HepG2 (cell line): Measurements from ENCODE around the gene GZMH. TPM values are rescaled to one million over a fixed set of nuclear protein-coding genes. Genes with fewer than 3 reads are reported as not detected.

Experiments used
- ATAC-seq: fragments of 200-7000 bp; cut with Tn5 transposase; 3 replicates; pipeline ENCODE4 v1.9.1; 2020; ENCODE audit warnings: mild to moderate bottlenecking, moderate library complexity
- BruUV-seq: library from RNA; stranded (reverse); fragments of 400-500 nt; replicated peaks from 2 replicates; lab custom pipeline; 2021; lab: Mats Ljungman, UMichigan
- CTCF ChIA-PET: fragments of 300-600 bp; formaldehyde crosslinking; extraction: SDS; loops from one replicate; lab custom pipeline; 2021; ENCODE audit warnings: low total read pairs, inconsistent platforms, low intra/inter-chr PET ratio; lab: Yijun Ruan, JAX
- POLR2A ChIA-PET: fragments of 350-600 bp; sonication (Branson Sonifier 250); formaldehyde crosslinking; loops from one replicate; lab custom pipeline; 2020; ENCODE audit warnings: antibody characterized with exemption, inconsistent platforms; lab: Yijun Ruan, JAX
- DNase-seq: peaks from one replicate; pipeline ENCODE4 v3.0.0-alpha.2; 2015; ENCODE audit warnings: low spot score
- FAIRE-seq: peaks from 3 replicates; lab custom pipeline; 2011; peaks lifted over from hg19 to GRCh38; lab: Jason Lieb, UNC
- H2AFZ ChIP-seq: one replicate; pipeline ENCODE4 v1.6.1; 2011; ENCODE audit warnings: low read length, inconsistent platforms
- H3K27ac ChIP-seq: fragments of 300-600 bp; 3 replicates; pipeline ENCODE4 v1.8.0; 2011; ENCODE audit warnings: mixed run types, mild to moderate bottlenecking, mixed read lengths, low read length, inconsistent platforms; ENCODE audit not compliant: insufficient read depth; ENCODE audit errors: extremely low read length
- H3K27me3 ChIP-seq, 2 experiments: fragments of 200-600 bp in 1 of 2; 2 replicates in 1 of 2; 3 replicates in 1 of 2; pipeline versions ENCODE4 v1.6.0 to v1.8.0; 2011; ENCODE audit warnings: low read length in 2 of 2, mild to moderate bottlenecking in 2 of 2, moderate library complexity in 2 of 2, inconsistent platforms in 1 of 2; ENCODE audit not compliant: insufficient read depth in 2 of 2, control insufficient read depth in 1 of 2
- H3K36me3 ChIP-seq, 2 experiments: fragments of 200-600 bp in 1 of 2; replicated peaks in 1 of 2; 2 replicates in 1 of 2; 3 replicates in 1 of 2; pipeline versions ENCODE4 v1.5.1 to v1.8.0; 2011; ENCODE audit warnings: low read length in 2 of 2, inconsistent platforms in 1 of 2; ENCODE audit not compliant: insufficient read depth in 2 of 2, control insufficient read depth in 1 of 2
- H3K4me1 ChIP-seq: 2 replicates; pipeline ENCODE4 v1.5.1; 2012; ENCODE audit warnings: low read length, inconsistent platforms; ENCODE audit not compliant: insufficient read depth
- H3K4me2 ChIP-seq: 2 replicates; pipeline ENCODE4 v1.6.0; 2011; ENCODE audit warnings: low read depth, low read length, inconsistent platforms
- H3K4me3 ChIP-seq, 3 experiments: fragments of 200-600 bp in 1 of 3; sonication (generic), shearing (Covaris generic) in 1 of 3; replicated peaks in 1 of 3; 2 replicates each; pipeline ENCODE4 v1.5.1; 2011 to 2016; ENCODE audit warnings: low read length in 3 of 3, inconsistent platforms in 2 of 3, low read depth in 2 of 3, mild to moderate bottlenecking in 2 of 3, control low read depth in 1 of 3, mixed read lengths in 1 of 3; ENCODE audit not compliant: insufficient read depth in 1 of 3
- H3K79me2 ChIP-seq: one replicate; pipeline ENCODE4 v1.6.1; 2011; ENCODE audit warnings: low read length, inconsistent platforms; ENCODE audit not compliant: insufficient read depth
- H3K9ac ChIP-seq: 2 replicates; pipeline ENCODE4 v1.6.0; 2011; ENCODE audit warnings: mild to moderate bottlenecking, low read depth, low read length, inconsistent platforms; ENCODE audit not compliant: insufficient read depth
- H3K9me3 ChIP-seq: 2 replicates; pipeline ENCODE4 v1.5.1; 2012; ENCODE audit warnings: mild to moderate bottlenecking, low read length
- H4K20me1 ChIP-seq: 2 replicates; pipeline ENCODE4 v1.6.0; 2011; ENCODE audit warnings: inconsistent platforms, mild to moderate bottlenecking, low read length, moderate library complexity; ENCODE audit not compliant: insufficient read depth
- AGO2 ChIP-seq: fragments of 200-400 bp; formaldehyde crosslinking; optimal IDR thresholded peaks from 2 replicates; pipeline ENCODE3; 2017; ENCODE audit warnings: mild to moderate bottlenecking, low read depth, low read length, moderate library complexity
- KMT2B ChIP-seq: IDR thresholded peaks from 2 replicates; pipeline ENCODE4 v1.6.1; 2016; ENCODE audit warnings: missing genetic modification reagents, missing compliant biosample characterization
- MAFF ChIP-seq: IDR thresholded peaks from 2 replicates; pipeline ENCODE4 v1.6.1; 2011; ENCODE audit warnings: low read depth, low read length, improper control_type of control experiment
- MAFK ChIP-seq, 2 experiments: IDR thresholded peaks in 1 of 2; conservative IDR thresholded peaks in 1 of 2; 2 replicates each; pipeline ENCODE4 v1.6.1; 2011; ENCODE audit warnings: improper control_type of control experiment in 2 of 2, low read length in 2 of 2
- NAIF1 ChIP-seq: sonication (generic); formaldehyde crosslinking; IDR thresholded peaks from 2 replicates; pipeline ENCODE4 v1.5.0; 2020; ENCODE audit warnings: mild to moderate bottlenecking, missing genetic modification reagents, borderline replicate concordance
- RXRB ChIP-seq: IDR thresholded peaks from 2 replicates; pipeline ENCODE4 v1.6.1; 2016; ENCODE audit warnings: borderline replicate concordance, missing genetic modification reagents, missing compliant biosample characterization
- TBX2 ChIP-seq: sonication (generic); formaldehyde crosslinking; IDR thresholded peaks from 2 replicates; pipeline ENCODE4 v1.5.0; 2020; ENCODE audit warnings: missing genetic modification reagents, mild to moderate bottlenecking, borderline replicate concordance
- ZNF331 ChIP-seq: sonication (generic); formaldehyde crosslinking; IDR thresholded peaks from 2 replicates; pipeline ENCODE4 v1.4.0; 2020; ENCODE audit warnings: missing genetic modification reagents
- ZNF546 ChIP-seq: sonication (generic); formaldehyde crosslinking; conservative IDR thresholded peaks from 2 replicates; pipeline ENCODE4 v1.8.1; 2023; ENCODE audit warnings: mild to moderate bottlenecking, missing genetic modification reagents
- WGBS: methylation state at CpG from one replicate; pipeline ENCODE4 v1.1.6; 2017; ENCODE audit warnings: low lambda C conversion rate; 5-methylcytosine and 5-hydroxymethylcytosine counted together
- in situ Hi-C: cut with HindIII; loops from 2 replicates; pipeline ENCODE4 v1.10.0; 2017; ENCODE audit warnings: low pct_unique_long_range_greater_than_20kb; ENCODE audit not compliant: extremely low pct_ligation_motif_present
- intact Hi-C: fragments of 100-400 bp; cut with micrococcal nuclease; formaldehyde crosslinking; loops from one replicate; pipeline ENCODE4 v1.10.0; 2022; ENCODE audit not compliant: unreplicated experiment
- polyA plus RNA-seq, 8 experiments: library from polyadenylated mRNA; depleted of rRNA in 3 of 8; stranded (reverse) in 7 of 8; unstranded in 1 of 8; fragments of >200 nt; fragmentation: Illumina TruSeq in 4 of 8; extraction: Trizol in 4 of 8; gene quantifications; 2 replicates each; pipeline versions ENCODE4 v1.2.1 to v1.2.3, GENCODE V29; 2011 to 2016; ENCODE audit warnings: low read depth in 4 of 8, missing spikeins in 1 of 8, mixed read lengths in 1 of 8; ENCODE audit not compliant: insufficient read depth in 1 of 8
- total RNA-seq, 5 experiments: library from RNA; depleted of rRNA; stranded (reverse); fragments of >200 nt; fragmentation: Illumina TruSeq; extraction: Trizol; gene quantifications; 2 replicates each; pipeline ENCODE4 v1.2.3, GENCODE V29; 2016; ENCODE audit warnings: low read depth in 1 of 5
- TF ChIP-seq, protein P1 (sequence below): sonication (generic); formaldehyde crosslinking; IDR thresholded peaks from 2 replicates; pipeline ENCODE4 v1.4.0; 2020; ENCODE audit warnings: missing genetic modification reagents, mild to moderate bottlenecking, borderline replicate concordance
- TF ChIP-seq, protein P2 (sequence below): sonication (generic); formaldehyde crosslinking; IDR thresholded peaks from 2 replicates; pipeline ENCODE4 v1.5.0; 2020; ENCODE audit warnings: missing genetic modification reagents

The GZMH gene
- total and polyA plus RNA-seq, 2 of the 13 experiments (the other 11 are each of a cell fraction or from before 2014, with no cell fraction given), result 0.08 TPM; not detected in 1

DNA sequence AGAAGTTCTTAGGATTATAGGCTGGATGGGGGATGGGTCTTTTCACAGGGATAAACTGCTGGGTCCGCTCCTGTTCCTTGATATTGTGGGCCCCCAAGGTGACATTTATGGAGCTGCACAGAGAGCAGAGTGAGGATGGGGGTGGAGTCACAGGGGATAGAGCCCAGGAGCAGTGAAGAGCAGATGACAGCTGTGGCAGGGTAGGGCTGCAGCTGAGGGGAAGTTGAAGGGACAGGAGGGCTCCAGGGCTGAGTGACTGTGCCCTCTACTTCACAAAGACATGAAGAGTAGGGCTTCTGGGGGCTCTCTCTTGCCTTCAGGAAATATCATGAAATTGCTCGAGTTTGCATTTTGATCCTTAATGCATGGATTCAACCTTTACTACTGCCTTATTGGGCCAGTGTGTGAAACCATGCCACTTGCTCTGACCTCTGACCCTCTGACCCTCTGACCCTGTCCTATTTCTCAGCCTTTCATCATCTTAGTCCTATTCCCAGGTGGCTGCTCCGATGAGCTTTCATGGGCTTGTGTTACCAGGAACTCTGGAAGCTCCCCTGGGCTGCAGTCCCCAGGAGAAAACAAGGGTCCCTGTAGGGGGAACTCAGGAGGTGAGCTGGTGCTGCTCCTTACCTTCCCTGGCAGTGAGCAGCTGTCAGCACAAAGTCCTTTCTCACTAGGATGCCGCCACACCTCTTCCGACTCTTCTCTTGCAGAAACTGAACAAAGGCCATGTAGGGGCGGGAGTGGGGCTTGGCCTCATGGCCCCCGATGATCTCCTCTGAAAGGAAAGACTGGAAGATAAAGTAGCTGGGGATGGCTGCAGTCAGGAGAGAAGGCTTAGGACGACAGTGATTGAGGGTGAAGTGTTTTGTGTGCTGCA, 1.6 kb downstream of the GZMH start (continued):
- TF ChIP-seq, protein P1, sequence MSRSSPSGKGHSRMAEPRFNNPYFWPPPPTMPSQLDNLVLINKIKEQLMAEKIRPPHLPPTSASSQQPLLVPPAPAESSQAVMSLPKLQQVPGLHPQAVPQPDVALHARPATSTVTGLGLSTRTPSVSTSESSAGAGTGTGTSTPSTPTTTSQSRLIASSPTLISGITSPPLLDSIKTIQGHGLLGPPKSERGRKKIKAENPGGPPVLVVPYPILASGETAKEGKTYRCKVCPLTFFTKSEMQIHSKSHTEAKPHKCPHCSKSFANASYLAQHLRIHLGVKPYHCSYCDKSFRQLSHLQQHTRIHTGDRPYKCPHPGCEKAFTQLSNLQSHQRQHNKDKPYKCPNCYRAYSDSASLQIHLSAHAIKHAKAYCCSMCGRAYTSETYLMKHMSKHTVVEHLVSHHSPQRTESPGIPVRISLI (CRISPR knock-in tag), result no peak
- TF ChIP-seq ZNF546 (CRISPR knock-in tag) (no peak), RXRB (CRISPR knock-in tag) (no peak), NAIF1 (CRISPR knock-in tag) (no peak), KMT2B (no peak), TBX2 (no peak)
- TF ChIP-seq, protein P2, sequence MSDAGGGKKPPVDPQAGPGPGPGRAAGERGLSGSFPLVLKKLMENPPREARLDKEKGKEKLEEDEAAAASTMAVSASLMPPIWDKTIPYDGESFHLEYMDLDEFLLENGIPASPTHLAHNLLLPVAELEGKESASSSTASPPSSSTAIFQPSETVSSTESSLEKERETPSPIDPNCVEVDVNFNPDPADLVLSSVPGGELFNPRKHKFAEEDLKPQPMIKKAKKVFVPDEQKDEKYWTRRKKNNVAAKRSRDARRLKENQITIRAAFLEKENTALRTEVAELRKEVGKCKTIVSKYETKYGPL, result no peak

DNA sequence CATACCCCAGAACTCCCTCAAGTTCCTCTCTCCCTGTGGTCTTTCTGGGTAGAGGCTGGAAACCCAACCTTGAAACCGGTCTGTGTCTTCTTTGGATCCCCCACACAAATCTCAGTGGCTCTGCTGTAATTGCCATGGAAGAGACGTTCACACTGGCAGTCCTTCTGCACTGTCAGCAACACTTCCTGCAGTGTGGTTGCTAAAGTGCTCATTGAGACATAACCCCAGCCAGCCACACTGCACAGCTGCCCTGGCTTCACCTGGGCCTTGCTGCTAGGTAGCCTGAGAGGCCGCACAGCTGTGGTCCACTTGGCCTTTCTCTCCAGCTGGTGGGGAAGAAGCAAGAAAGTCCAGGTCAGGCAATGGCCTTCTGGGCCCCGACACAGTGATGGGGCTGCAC, 2.4 kb downstream of the GZMH start:
- Histone ChIP-seq H3K36me3 (no peaks in the 10 kb centered on the region), H4K20me1 (no peaks in the 10 kb centered on the region), H3K79me2 (no peaks in the 10 kb centered on the region), H3K4me1 (peaks cover 7% of the 10 kb centered on the region; the same call in 1 of the 2 replicates), H3K27ac (no peak overlapping the region), H3K9me3 (no peaks in the 10 kb centered on the region), H3K4me2 (no peak overlapping the region), H3K27me3 (no peaks in the 10 kb centered on the region), H3K9ac (no peak overlapping the region), H3K4me3 (no peak overlapping the region), H2AFZ (no peak overlapping the region)
- 21% methylated on average over 4 of the region's 4 CpGs for WGBS
- TF ChIP-seq MAFF (0 out of 2 replicates have a peak, but pooled peaks have one; percentile 22), ZNF331 (CRISPR knock-in tag) (no peak), AGO2 (no peak), MAFK (conservative IDR thresholded peaks at IDR 0.05 in 1 of 2, IDR thresholded peaks at IDR 0.05 in 1 of 2; ENCODE audit: low read length in 2 of 2) (peak; percentile 26 to 37; a peak in 1 of 4 replicates)
- no TSS peak for BruUV-seq
- ChIA-PET CTCF (no interaction called here), POLR2A (no interaction called here)
- in situ Hi-C loops, result no loop called here
- intact Hi-C loops, result no loop called here
- FAIRE-seq, result no peak
- no peak for DNase-seq
- peak; percentile 8; the same call in 1 of the 3 replicates for ATAC-seq
